ENCODE results near the gene SLC30A7.
"Not testable (repeated sequence)": the region's sequence is repeated elsewhere in the genome, so short reads cannot be mapped to it uniquely, and the experiment has no call there.

SLC30A7 gene

DNA sequence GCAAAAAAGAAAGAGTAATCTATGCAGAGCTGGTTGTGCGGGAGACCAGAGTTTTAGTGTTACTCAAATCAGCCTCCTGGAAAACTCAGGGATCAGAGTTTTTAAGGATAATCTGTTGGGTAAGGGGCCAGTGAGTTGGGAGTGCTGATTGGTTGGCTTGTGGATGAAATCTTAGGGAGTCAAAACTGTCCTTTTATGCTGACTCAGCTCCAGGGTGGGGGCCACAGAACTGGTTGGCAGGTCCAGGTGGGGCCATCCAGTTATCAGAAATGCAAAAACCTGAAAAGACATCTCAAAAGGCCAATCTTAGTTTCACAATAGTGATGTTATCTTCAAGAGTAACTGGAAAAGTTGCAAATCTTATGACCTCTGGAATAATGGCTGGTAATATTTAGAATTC is 4.5 kb upstream of the SLC30A7 start:
- no peak for DNase-seq

DNA sequence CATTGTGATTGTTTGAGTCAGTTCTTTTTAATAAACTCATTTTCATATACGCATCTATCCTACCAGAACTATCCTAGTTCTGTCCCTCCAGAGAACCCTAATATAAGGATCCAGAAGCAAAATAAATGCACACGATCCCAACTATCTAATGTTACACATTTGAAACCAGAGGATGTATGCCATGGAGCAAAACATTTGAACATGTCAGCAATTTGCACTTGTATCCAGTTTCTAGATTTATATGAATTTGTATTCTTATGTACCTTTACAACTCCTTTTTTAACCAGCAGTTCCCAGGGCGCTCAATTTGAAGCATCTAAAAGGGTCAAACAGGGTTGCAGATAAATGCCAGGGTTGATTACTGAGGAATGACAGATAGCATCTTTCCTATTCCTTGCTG is 3.3 kb upstream of the SLC30A7 start:
- no peak for DNase-seq

DNA sequence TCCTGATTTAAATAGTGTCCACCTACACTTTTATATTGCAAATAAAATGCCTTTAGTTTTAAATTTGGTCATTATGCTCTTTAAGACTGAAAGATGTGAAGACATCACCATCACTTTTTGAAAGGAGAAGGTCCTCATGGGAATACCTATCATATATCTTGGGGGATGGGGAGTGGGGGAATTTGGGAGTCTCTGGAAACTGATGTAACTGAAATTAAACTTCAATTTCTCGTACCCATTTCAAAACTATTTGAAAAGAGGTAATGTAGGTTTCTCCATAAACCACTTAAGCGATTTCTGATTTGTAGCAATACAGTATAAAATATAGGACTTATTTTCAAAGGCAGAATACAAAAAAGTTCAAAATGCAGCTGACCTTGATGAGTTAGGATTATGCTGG is 2.2 kb upstream of the SLC30A7 start:
- no peak for DNase-seq

DNA sequence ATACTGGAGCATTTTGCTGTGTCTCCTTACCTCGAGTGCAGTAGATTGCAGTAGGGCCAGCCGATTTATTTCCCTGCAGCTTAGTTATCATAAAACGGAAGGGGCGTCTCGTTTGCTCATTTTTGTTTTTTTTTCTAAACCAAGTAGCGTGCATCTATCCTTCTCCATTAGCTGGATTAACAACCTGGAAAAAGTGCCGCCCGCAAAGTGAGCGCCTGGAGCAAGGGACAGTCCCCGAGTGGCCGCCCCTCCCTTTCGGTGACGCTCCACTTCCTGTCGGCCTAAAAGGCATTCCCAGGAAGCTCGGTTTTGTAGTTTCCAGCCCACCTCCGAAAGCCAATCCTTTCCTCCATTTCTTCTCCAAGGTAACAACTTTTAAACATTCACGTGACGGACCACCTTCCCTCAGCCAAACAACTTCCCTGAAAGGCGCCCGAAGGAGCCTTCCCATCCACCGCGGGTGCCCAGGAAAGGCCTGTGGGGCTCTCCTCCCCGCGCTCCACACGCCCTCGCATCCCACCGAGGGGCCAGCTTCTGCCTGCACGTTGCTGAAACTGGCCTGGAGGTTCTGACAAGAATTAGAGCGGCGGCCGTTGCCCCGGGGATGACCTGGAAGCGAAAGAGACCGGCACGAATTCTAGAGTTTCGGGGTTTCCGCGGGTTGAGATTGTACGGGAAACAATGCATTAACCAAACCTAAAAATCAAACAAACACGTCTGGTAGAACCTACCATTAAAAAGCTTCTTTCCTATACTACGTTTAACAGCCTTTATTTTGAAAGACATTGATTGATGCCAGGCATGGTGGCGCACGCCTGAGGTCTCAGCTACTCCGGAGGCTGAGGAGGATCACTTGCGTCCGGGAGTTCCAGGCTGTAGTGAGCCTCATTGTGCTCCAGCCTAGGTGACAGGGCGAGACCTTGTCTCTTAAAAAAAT is 1.0 kb upstream of the SLC30A7 start, which contains the start of gene EXTL2:
TSS of gene EXTL2 (minus strand) at position 240 of the 937 bp plus-strand sequence. CDS start 6,085 bp downstream, outside the sequence.
- peak; percentile 76 to 84 for DNase-seq

GRCh38 chr1:100896481-100896982 is 642 bp downstream of the SLC30A7 start:
- peak; percentile 29 to 47 for DNase-seq

- no peak for DNase-seq
These were observed 6.5 kb downstream of the SLC30A7 start for GRCh38 chr1:100902365-100902764.

GRCh38 chr1:100903777-100904176 is 7.9 kb downstream of the SLC30A7 start:
- no peak for DNase-seq

DNA sequence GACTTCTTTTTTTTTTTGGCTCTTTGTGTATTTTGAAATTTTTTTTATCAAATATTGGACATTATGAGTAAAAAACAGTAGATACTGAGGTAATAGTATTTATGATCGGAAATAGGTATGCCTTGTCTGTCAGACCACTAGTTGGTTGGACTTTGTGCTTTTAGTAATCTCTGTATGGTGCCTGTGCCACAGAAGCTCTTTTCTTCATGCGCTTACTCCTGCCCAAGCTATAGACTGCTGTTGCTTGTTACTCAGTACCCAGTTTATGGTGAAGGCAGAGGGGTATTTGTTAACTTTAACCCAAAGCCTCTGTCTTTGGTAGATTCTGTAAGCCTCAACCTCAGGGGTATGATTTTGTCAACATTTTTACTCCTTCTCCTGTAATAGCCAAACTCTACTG is 8.6 kb downstream of the SLC30A7 start:
- no peak for DNase-seq

- no peak for DNase-seq
These were observed 9.3 kb downstream of the SLC30A7 start for GRCh38 chr1:100905181-100905580.

GRCh38 chr1:100907887-100908286 is 12.0 kb downstream of the SLC30A7 start:
- DNase-seq, result no peak

DNA sequence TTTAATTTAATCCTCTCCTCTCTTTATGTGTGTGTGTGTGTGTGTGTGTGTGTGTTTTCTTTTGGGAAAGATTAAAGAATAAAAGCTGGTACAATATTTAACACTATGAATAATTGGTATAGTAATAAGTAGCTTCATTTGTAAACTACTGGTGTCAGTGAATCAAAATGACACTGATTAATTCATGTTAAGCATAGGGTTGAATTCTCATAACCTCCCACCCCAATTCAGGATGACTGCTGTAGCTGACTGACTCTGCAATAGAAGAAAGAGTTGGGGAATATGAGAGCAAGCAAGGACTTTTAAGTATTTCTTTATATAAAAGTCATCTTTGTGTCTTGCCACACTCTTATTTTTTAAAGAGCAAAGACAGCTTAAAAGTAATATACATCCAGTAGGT is 13.1 kb downstream of the SLC30A7 start:
- no peak for DNase-seq

DNA sequence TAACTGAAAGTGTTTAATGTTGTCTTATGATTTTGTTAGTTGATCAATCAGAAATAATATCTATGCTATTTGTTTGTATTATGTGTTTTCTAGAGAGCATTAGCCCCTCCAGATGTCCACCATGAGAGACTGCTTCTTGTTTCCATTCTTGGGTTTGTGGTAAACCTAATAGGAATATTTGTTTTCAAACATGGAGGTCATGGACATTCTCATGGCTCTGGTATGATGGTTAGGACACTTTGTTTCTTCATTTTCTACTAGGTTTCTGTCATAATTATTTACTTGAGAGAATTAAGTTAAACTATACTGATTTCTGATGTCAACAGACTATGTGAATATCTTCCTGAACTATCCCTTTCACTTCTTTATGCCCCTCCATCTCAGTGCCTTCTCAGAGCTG is 16.1 kb downstream of the SLC30A7 start:
- no peak for DNase-seq

DNA sequence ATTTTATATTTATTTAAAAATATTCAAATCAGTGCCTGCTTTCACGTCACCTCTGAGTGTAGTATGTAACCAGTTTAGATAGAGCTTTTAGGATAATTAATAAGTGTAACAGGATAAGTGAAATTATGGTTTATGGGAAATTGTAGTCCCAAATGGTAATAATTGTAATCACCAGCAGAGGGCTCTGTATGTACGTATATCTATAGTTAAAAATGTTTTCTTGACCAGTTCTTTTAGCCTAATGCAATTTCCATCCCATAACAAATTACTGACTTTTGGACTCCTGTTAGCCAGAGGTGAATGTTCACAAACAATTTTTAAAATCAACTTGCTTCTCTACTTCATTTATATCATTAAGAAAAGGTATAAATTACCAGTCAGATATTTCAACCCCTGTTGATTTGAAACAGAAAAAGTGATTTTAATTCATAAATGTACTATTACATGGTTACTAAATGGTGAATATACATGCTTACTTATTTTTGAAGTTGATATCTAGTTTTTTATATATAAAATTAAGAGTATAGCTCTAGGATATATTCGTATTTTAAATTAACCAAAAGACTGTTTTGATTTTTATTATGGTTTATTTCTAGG is 25.3 kb downstream of the SLC30A7 start:
- no peak for DNase-seq

DNA sequence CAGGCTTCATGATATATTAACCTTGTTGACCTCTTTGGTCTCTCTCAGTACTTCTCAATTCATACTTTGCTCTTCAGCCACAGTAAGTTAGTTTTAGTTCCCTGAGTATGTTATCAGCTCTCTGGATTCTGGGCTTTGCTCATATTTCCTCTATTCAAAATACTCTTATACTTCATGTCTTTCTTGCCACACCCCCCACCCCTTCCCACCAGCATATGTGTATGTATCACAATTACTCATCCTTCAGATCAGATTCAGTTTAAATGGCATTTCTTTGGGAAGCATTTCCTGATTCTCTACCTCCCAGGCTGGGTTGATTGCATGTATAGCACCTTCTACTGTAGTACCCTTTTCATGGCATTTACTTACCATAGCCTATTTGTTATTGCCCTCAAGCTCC is 28.3 kb downstream of the SLC30A7 start:
- peak; percentile 33 to 51 for DNase-seq

- no peak for DNase-seq
These were observed 29.1 kb downstream of the SLC30A7 start for GRCh38 chr1:100924991-100925390.

- no peak for DNase-seq
These were observed 30.4 kb downstream of the SLC30A7 start for GRCh38 chr1:100926240-100926639.

- peak in 1 of 2 experiments; percentile 20 for DNase-seq
These were observed 31.4 kb downstream of the SLC30A7 start for GRCh38 chr1:100927276-100927675.

DNA sequence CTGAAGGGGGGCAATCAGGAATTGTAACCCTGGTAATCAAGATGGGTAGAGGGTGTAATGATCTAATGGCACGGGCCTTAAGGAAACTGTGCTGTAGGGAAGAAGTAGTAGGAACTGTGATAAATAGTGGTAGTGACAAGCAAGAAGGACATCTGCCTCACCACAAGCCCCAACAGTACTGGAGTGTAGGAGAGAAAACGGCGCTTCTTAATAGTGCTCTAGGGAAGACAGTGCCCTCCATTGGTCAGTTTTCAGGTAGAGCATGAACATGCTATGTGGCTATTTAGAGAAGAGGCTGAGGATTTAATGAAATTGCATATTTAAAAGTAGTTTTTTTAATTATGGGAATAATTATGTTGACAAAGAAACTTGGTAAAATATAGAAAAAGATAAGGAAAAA is 32.2 kb downstream of the SLC30A7 start:
- no peak for DNase-seq

DNA sequence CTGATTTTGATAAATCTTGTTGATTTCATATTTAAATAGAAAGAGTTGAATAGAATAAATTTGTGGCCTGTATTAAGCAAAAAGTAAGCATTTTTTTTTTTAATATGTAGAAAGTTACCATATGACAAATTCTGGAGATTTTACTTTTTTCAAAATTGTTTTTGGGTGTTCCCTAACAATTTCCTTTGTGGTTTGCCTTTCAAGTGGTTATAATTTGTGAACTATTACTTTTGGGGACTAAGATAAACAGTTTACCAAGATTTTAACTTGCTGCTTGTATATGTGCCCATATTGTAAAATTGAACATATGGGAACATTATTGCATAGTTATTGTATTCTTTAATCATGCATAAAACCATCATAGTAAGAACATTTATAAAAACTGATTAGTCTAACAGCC is 34.6 kb downstream of the SLC30A7 start:
- no peak for DNase-seq

GRCh38 chr1:100931716-100932115 is 35.8 kb downstream of the SLC30A7 start:
- no peak for DNase-seq

DNA sequence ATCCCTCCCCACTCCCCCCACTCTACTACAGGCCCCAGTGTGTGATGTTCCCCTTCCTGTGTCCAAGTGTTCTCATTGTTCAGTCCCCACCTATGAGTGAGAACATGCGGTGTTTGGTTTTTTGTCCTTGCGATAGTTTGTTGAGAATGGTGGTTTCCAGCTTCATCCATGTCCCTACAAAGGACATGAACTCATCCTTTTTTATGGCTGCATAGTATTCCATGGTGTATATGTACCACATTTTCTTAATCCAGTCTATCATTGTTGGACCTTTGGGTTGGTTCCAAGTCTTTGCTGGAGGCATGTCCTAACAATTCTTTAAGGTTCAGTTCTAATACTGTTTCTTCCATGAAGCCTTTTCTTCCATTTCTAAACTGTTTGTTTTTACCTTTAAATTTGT is 37.7 kb downstream of the SLC30A7 start:
- not testable (repeated sequence) for DNase-seq

DNA sequence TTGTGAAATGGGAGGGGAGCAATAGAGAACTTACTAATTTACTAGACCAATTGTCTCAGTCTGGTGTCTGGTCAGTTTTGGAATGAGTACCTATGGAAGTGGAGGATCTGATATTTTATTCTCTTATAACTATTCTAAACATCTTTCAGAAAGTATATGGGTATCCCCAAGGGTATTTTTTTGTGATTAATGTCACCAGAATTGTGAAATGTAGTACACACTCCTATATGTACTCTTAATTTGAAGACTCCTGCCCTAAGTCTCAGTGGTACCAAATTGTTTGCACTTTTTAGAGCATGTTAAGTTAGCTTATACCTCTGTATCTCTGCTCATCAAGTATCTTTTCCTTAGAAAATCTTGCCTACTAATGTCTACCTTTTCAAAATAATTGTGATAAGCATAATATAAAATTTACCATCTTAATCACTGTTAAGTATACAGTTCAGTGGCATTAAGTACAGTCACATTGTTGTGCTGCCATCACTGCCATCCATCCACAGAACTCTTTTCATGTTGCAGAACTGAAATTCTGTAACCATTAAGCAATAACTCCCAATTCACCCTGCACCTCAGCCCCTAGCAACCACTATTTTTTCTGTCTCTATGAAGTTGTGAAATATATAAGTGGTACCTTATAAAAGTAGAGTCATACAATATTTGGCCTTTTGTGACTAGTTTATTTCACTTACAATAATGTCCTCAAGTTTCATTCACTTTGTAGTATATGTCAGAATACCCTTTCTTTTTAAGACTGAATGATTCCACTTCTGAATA is 40.5 kb downstream of the SLC30A7 start:
- no peak for DNase-seq

DNA sequence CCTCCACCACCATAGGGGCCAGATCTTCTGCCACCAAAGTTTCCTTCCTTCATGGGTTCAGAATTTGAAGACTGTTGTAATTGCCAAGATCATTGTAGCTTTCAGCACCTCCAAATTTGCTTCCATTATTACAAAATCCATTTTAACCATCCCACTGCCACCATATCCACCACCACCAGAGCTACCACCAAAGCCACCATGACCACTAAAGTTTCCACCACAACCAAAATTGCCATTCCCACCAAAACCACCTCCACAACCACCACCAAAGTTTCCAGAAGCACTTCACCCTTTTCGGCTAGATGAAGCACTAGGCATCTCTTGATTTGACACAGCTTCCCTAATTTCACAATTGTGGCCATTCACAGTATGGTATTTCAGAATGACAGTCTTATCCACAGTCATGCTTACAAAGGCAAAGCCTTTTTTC is 45.2 kb downstream of the SLC30A7 start:
- peak; percentile 54 to 69 for DNase-seq
